HepG2 (cell line): ENCODE results near the gene VWA3A. TPM values are rescaled to one million over a fixed set of nuclear protein-coding genes. Genes with fewer than 3 reads are reported as not detected.
A peak's percentile ranks its signal among the peaks of the same experiment; 100 is the strongest.

Experiments used
- AKAP8 ChIP-seq: sonication (generic); formaldehyde crosslinking; IDR thresholded peaks from 2 replicates; pipeline ENCODE4 v1.5.1; 2020; ENCODE audit warnings: mild to moderate bottlenecking, missing genetic modification reagents
- ARID4A ChIP-seq: sonication (generic); formaldehyde crosslinking; IDR thresholded peaks from 2 replicates; pipeline ENCODE4 v1.5.0; 2020; ENCODE audit warnings: mild to moderate bottlenecking, missing genetic modification reagents, borderline replicate concordance
- CAMTA2 ChIP-seq: sonication (generic); formaldehyde crosslinking; IDR thresholded peaks from 2 replicates; pipeline ENCODE4 v1.4.0; 2020; ENCODE audit warnings: mild to moderate bottlenecking, missing genetic modification reagents, borderline replicate concordance
- ELF1 ChIP-seq: sonication (generic); formaldehyde crosslinking; IDR thresholded peaks from 2 replicates; pipeline ENCODE4 v1.4.0; 2020; ENCODE audit warnings: missing genetic modification reagents
- FOSL2 ChIP-seq: sonication (generic); formaldehyde crosslinking; IDR thresholded peaks from 2 replicates; pipeline ENCODE4 v1.4.0; 2020; ENCODE audit warnings: missing genetic modification reagents
- HDAC1 ChIP-seq: sonication (generic); formaldehyde crosslinking; IDR thresholded peaks from 2 replicates; pipeline ENCODE4 v1.5.1; 2020; ENCODE audit warnings: mild to moderate bottlenecking, missing genetic modification reagents
- HDAC2 ChIP-seq: sonication (generic); formaldehyde crosslinking; IDR thresholded peaks from 2 replicates; pipeline ENCODE4 v1.4.0; 2020; ENCODE audit warnings: missing genetic modification reagents
- MED8 ChIP-seq: sonication (generic); formaldehyde crosslinking; IDR thresholded peaks from 2 replicates; pipeline ENCODE4 v1.8.1; 2023; ENCODE audit warnings: mild to moderate bottlenecking, missing genetic modification reagents; ENCODE audit not compliant: insufficient replicate concordance
- MTA3 ChIP-seq: sonication (generic); formaldehyde crosslinking; IDR thresholded peaks from 2 replicates; pipeline ENCODE4 v1.4.0; 2020; ENCODE audit warnings: missing genetic modification reagents
- PAWR ChIP-seq: sonication (generic); formaldehyde crosslinking; IDR thresholded peaks from 2 replicates; pipeline ENCODE4 v1.4.0; 2020; ENCODE audit warnings: missing genetic modification reagents, mild to moderate bottlenecking, borderline replicate concordance
- PCBP2 ChIP-seq: fragments of 200-400 bp; formaldehyde crosslinking; optimal IDR thresholded peaks from 2 replicates; pipeline ENCODE3; 2018; ENCODE audit warnings: low read length, low read depth; ENCODE audit not compliant: poor library complexity, severe bottlenecking
- RFXAP ChIP-seq: sonication (generic); formaldehyde crosslinking; IDR thresholded peaks from 2 replicates; pipeline ENCODE4 v1.4.0; 2020; ENCODE audit warnings: missing genetic modification reagents, borderline replicate concordance
- SP1 ChIP-seq, 2 experiments: fragments of 450-650 bp in 1 of 2; sonication (generic) in 1 of 2; formaldehyde crosslinking in 1 of 2; IDR thresholded peaks; 2 replicates each; pipeline versions ENCODE4 v1.4.0 to v1.6.1; 2016 to 2020; ENCODE audit warnings: missing genetic modification reagents in 1 of 2
- SRSF4 ChIP-seq: fragments of 200-400 bp; formaldehyde crosslinking; IDR thresholded peaks from one replicate; pipeline ENCODE4 v1.6.1; 2018; ENCODE audit warnings: mild to moderate bottlenecking, low read depth, low read length, moderate library complexity; ENCODE audit not compliant: poor library complexity, severe bottlenecking
- TMF1 ChIP-seq: sonication (generic); formaldehyde crosslinking; IDR thresholded peaks from 2 replicates; pipeline ENCODE4 v1.8.1; 2022; ENCODE audit warnings: low read depth, missing genetic modification reagents
- ZBED4 ChIP-seq: sonication (generic); formaldehyde crosslinking; IDR thresholded peaks from 2 replicates; pipeline ENCODE4 v1.4.0; 2020; ENCODE audit warnings: missing genetic modification reagents, borderline replicate concordance
- ZNF335 ChIP-seq: sonication (generic); formaldehyde crosslinking; IDR thresholded peaks from 2 replicates; pipeline ENCODE4 v1.4.0; 2020; ENCODE audit warnings: missing genetic modification reagents
- ZNF354B ChIP-seq: sonication (generic); formaldehyde crosslinking; IDR thresholded peaks from 2 replicates; pipeline ENCODE4 v1.8.0; 2022; ENCODE audit warnings: mild to moderate bottlenecking, missing genetic modification reagents
- ZNF367 ChIP-seq: sonication (generic); formaldehyde crosslinking; IDR thresholded peaks from 2 replicates; pipeline ENCODE4 v1.4.0; 2020; ENCODE audit warnings: missing genetic modification reagents, borderline replicate concordance
- ZNF713 ChIP-seq: sonication (generic); formaldehyde crosslinking; IDR thresholded peaks from 2 replicates; pipeline ENCODE4 v1.4.0; 2020; ENCODE audit warnings: mild to moderate bottlenecking, missing genetic modification reagents
- polyA plus RNA-seq, 8 experiments: library from polyadenylated mRNA; depleted of rRNA in 3 of 8; stranded (reverse) in 7 of 8; unstranded in 1 of 8; fragments of >200 nt; fragmentation: Illumina TruSeq in 4 of 8; extraction: Trizol in 4 of 8; gene quantifications; 2 replicates each; pipeline versions ENCODE4 v1.2.1 to v1.2.3, GENCODE V29; 2011 to 2016; ENCODE audit warnings: low read depth in 4 of 8, missing spikeins in 1 of 8, mixed read lengths in 1 of 8; ENCODE audit not compliant: insufficient read depth in 1 of 8
- total RNA-seq, 5 experiments: library from RNA; depleted of rRNA; stranded (reverse); fragments of >200 nt; fragmentation: Illumina TruSeq; extraction: Trizol; gene quantifications; 2 replicates each; pipeline ENCODE4 v1.2.3, GENCODE V29; 2016; ENCODE audit warnings: low read depth in 1 of 5

VWA3A gene
- total and polyA plus RNA-seq, 2 of the 13 experiments (the other 11 are each of a cell fraction or from before 2014, with no cell fraction given) = 0.03 to 0.07 TPM

GRCh38 chr16:22192261-22193062, 100.1 kb downstream of the VWA3A start (continued):
- no peak for TF ChIP-seq SP1 (IDR thresholded peaks at IDR 0.05)
- no peak for TF ChIP-seq SP1 (CRISPR knock-in tag; IDR thresholded peaks at IDR 0.05)
- TF ChIP-seq ZBED4 (CRISPR knock-in tag) = peak; percentile 75
- peak; percentile 62 for TF ChIP-seq FOSL2
- no peak for TF ChIP-seq ZNF367
- TF ChIP-seq ZNF713 (CRISPR knock-in tag) = no peak
- peak; percentile 83 for TF ChIP-seq TMF1 (CRISPR knock-in tag)
- peak; percentile 84; the same call in 1 of the 2 replicates for TF ChIP-seq ZNF335 (CRISPR knock-in tag)
- no peak for TF ChIP-seq SRSF4
- no peak for TF ChIP-seq MTA3 (CRISPR knock-in tag)
- TF ChIP-seq AKAP8 (CRISPR knock-in tag) = peak; percentile 79
- TF ChIP-seq HDAC1 (CRISPR knock-in tag) = peak; percentile 57
- TF ChIP-seq PAWR (CRISPR knock-in tag) = no peak
- TF ChIP-seq ZNF354B = no peak; the same call in 1 of the 2 replicates
- TF ChIP-seq MED8 (CRISPR knock-in tag) = no peak
- TF ChIP-seq RFXAP = peak; percentile 79; the same call in 1 of the 2 replicates
- peak; percentile 69 for TF ChIP-seq ELF1
- TF ChIP-seq ARID4A (CRISPR knock-in tag) = peak; percentile 87; the same call in 1 of the 2 replicates
- TF ChIP-seq HDAC2 = peak; percentile 95
- no peak for TF ChIP-seq CAMTA2
- TF ChIP-seq PCBP2 = no peak
